TTC549 (cell line): ENCODE results near the gene STK11.
"Not testable (repeated sequence)": the region's sequence is repeated elsewhere in the genome, so short reads cannot be mapped to it uniquely, and the experiment has no call there.

Source experiments
- FAIRE-seq: peaks from 2 replicates; lab custom pipeline; 2012; peaks lifted over from hg19 to GRCh38; lab: Jason Lieb, UNC

The STK11 gene

GRCh38 chr19:1238369-1239303, 33.1 kb downstream of the STK11 start:
- no peak for FAIRE-seq

DNA sequence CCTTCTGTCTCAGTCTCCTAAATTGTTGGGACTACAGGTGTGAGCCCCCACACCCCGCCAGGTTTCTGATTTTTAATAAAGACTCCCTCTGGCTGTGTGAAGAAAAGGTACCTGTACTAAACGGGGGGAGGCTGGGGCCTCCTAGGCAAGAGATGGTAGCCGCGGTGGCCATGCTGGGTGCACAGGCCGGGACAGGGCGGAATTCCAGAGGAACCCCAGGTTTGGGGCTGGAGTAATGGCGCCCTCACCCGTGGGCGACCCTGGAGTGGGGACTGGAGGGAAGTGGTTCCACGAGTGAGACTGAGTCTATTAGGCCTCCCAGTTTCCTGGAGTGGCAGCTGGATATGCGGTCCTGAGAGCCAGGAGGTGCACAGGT, 33.8 kb downstream of the STK11 start:
- no peak for FAIRE-seq

- FAIRE-seq: no peak
Measured at GRCh38 chr19:1239796-1240737, 34.5 kb downstream of the STK11 start.

DNA sequence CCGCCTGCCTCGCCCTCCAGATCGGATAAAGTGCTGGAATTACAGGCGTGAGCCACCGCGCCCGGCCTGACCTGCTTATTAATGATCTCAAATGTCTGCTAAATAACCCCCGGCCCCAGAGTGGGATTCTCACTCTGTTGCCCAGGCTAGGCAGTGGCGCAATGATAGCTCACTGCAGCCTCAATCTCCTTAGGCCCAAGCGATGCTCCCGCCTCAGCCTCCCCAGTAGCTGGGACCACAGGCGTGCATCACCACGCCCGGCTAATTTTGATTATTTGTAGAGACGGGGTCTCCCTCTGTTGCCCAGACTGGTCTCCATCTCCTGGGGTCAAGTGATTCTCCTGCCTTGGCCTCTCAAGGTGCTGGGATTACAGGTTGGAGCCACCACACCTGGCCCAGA, 35.3 kb downstream of the STK11 start:
- no peak for FAIRE-seq

DNA sequence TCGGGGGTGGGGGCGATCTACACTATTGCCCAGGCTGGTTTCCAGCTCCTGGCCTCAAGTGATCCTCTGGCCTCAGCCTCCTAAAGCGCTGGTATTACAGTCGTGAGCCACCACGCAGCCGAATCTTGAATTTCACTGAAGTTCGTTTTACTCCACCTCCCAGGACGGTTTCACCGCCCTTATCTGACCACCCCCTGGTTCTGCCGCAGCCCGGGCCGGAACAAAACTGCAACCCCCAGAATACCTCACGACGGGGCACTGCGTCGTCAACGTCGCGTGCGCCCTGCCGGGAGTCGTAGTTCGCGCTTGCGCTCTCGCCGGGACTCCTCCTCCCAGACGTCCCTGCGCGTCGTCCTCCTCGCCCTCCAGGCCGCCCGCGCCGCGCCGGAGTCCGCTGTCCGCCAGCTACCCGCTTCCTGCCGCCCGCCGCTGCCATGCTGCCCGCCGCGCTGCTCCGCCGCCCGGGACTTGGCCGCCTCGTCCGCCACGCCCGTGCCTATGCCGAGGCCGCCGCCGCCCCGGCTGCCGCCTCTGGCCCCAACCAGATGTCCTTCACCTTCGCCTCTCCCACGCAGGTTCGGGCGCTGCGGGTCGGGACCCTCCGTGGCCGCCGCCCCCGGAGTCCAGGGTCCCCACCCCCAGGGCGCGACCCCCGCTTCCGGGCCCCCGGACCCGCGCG, 36.0 kb downstream of the STK11 start, which contains the start of gene ATP5F1D:
TSS of gene ATP5F1D (plus strand) at position 335 of the 679 bp plus-strand sequence. CDS start at position 435, 100 bp downstream.
- no peak for FAIRE-seq

- FAIRE-seq: no peak
Measured at GRCh38 chr19:1243768-1244692, 38.5 kb downstream of the STK11 start.

- FAIRE-seq: no peak
Measured at GRCh38 chr19:1244693-1245451, 39.3 kb downstream of the STK11 start.

GRCh38 chr19:1245494-1246264, 40.1 kb downstream of the STK11 start:
- FAIRE-seq: no peak

DNA sequence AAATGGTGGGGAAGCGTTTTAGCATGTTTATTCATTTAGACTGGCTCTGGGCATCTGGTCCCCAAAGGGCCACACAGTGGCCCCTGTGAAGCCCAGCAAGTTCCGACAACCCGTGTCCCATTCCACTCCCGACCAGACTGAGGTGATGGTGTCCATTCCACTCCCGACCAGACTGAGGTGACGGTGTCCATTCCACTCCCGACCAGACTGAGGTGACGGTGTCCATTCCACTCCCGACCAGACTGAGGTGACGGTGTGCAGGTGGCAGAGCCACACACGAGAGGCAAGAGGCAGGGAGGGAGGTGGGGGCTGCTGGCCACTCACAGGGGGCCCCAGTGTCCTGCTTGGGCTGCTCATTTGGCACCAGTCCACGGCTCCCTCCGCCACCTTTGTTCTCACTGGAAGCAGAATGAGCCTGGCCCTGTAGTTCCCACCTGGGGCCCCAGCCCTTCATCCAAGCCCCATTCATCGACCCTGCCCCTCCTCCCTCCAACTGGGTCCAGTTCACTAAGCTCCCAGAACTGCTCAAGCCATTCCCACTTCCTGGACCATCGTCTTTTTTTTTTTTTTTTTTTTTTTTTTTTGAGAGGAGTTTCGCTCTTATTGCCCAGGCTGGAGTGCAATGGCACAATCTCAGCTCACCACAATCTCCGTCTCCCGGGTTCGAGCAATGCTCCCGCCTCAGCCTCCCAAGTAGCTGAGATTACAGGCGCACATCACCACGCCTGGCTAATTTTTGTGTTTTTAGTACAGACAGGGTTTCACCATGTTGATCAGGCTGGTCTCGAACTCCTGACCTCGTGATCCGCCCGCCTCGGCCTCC, 40.9 kb downstream of the STK11 start:
- FAIRE-seq: not testable (repeated sequence)

- no peak for FAIRE-seq
Measured at GRCh38 chr19:1247748-1248138, 42.2 kb downstream of the STK11 start.

DNA sequence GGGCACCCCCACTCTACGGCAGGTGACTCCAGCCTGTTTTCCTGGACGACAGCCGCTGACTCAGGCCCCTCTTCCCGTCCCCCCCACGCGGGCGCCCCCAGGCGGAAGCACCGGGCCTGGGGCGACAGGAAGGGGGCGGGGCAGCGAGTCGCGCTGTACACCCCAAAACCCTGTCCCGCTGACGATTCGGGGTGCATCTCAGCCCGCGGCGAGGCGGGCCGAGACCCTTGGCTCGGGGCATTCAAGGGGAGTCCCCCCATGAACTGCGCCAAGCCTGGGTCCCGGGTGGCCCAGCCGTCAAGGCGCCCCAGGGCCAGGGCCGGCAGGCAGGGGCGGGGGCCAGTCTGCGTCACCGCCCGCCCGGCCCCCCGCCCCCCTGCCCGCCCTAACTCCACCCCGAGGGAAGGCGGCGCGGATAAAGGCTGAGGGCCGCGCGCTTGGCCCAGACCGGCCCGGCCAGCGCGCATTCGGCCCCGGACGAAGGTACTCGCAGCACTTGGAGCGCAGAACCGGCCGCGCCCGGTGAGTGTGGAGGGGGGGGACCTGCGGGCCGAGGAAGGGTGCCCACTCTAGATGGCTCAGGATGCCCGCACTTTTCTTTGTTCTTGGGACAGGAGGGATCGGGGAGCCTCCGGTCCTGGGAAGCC, 42.7 kb downstream of the STK11 start, which contains the start of gene MIDN:
TSS of gene MIDN (plus strand) at position 445 of the 647 bp plus-strand sequence. CDS start 1,714 bp downstream, outside the sequence.
- no peak for FAIRE-seq

- FAIRE-seq: no peak
Measured at GRCh38 chr19:1248786-1249297, 43.3 kb downstream of the STK11 start.

DNA sequence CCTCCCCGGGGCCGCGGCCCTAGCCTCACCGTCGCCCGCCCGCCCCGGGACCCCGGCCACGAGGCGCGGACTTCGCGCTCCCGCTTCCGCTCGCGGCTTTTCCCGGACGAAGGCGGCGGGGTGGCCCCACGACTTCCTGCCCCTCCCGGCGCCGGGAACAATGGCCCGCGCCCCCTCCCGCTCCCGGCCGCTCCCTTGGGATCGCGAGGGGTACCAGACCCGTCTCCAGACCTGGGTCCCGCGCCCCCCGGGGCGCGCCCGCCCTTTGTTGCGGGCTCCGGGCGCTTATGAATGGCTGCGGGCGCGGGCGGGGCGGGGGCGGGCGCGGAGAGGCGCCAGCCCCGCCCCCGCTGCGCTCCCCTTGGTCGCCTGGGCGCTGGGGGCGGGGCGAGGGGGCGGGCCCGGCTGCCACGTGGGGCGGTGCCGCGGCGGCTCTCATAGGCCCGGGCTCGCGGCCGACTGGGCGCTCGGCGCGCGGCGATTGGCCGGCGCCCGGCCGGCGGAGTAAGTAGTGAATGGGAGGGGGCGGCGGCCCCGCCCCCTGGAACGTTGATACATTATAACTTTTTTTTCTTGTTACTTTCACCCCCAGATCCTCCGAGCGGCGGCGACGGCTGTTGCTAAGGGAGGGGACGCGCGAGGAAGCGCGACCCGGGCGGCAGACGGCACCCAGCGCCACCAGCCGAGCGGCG, 43.9 kb downstream of the STK11 start:
- FAIRE-seq: no peak

- FAIRE-seq: no peak
Measured at GRCh38 chr19:1249990-1250436, 44.4 kb downstream of the STK11 start.

- FAIRE-seq: no peak
Measured at GRCh38 chr19:1250437-1251260, 45.1 kb downstream of the STK11 start.
